ENCODE data around the gene HOXD4. TPM values are rescaled to one million over a fixed set of nuclear protein-coding genes. Genes with fewer than 3 reads are reported as not detected.

The HOXD4 gene
- total RNA-seq, 6 donors from 2014 or later = 0.79 to 0.81 TPM; not detected in 4

- Histone ChIP-seq H3K36me3 (no peaks in the 10 kb centered on the region), H3K4me1 (peaks cover 8 to 42% (median 25%) of the 10 kb centered on the region in 4 donors), H3K4me3 (no peak overlapping the region), H3K9me3 (no peaks in the 10 kb centered on the region), H3K27ac (no peak overlapping the region), H3K27me3 (peaks cover 0 to 82% (median 45%) of the 10 kb centered on the region in 4 donors)
- TF ChIP-seq POLR2AphosphoS5 (IDR thresholded peaks at IDR 0.05) (no peak), POLR2A (IDR thresholded peaks at IDR 0.05) (no peak), CTCF (IDR thresholded peaks at IDR 0.05) (no peak), EP300 (IDR thresholded peaks at IDR 0.05) (no peak)
- 6 to 8% methylated on average over 17 to 22 of the region's 22 CpGs for WGBS, 2 donors
- ATAC-seq (ENCODE audit: low FRiP score in 2 of 2) (no peak), DNase-seq (no peak)
Measured at GRCh38 chr2:176161825-176162626, 10.7 kb downstream of the HOXD4 start.

GRCh38 chr2:176162911-176163671 lies 11.7 kb downstream of the HOXD4 start:
- no peak overlapping the region for H3K4me3 ChIP-seq
- H3K4me1 ChIP-seq = peaks cover 8 to 31% (median 18%) of the 10 kb centered on the region in 4 donors
- no peaks in the 10 kb centered on the region for H3K9me3 ChIP-seq
- no peak for TF ChIP-seq POLR2A (IDR thresholded peaks at IDR 0.05)
- no peak for TF ChIP-seq CTCF (IDR thresholded peaks at IDR 0.05)
- TF ChIP-seq EP300 (IDR thresholded peaks at IDR 0.05) = no peak
- no peak for TF ChIP-seq POLR2AphosphoS5 (IDR thresholded peaks at IDR 0.05)
- no peaks in the 10 kb centered on the region for H3K36me3 ChIP-seq
- peaks cover 0 to 72% (median 38%) of the 10 kb centered on the region in 4 donors for H3K27me3 ChIP-seq
- no peak overlapping the region for H3K27ac ChIP-seq
- DNase-seq (no peak), ATAC-seq (ENCODE audit: low FRiP score in 2 of 2) (no peak)
- WGBS, 2 donors = 14 to 18% methylated on average over 11 to 29 of the region's 29 CpGs

GRCh38 chr2:176163672-176164056 lies 12.3 kb downstream of the HOXD4 start:
- TF ChIP-seq CTCF (IDR thresholded peaks at IDR 0.05) (no peak), EP300 (IDR thresholded peaks at IDR 0.05) (no peak), POLR2A (IDR thresholded peaks at IDR 0.05) (no peak), POLR2AphosphoS5 (IDR thresholded peaks at IDR 0.05) (no peak)
- DNase-seq (no peak), ATAC-seq (ENCODE audit: low FRiP score in 2 of 2) (no peak)
- Histone ChIP-seq H3K4me1 (peaks cover 8 to 31% (median 18%) of the 10 kb centered on the region in 4 donors), H3K27ac (no peak overlapping the region), H3K9me3 (no peaks in the 10 kb centered on the region), H3K36me3 (no peaks in the 10 kb centered on the region), H3K27me3 (peaks cover 0 to 66% (median 35%) of the 10 kb centered on the region in 4 donors), H3K4me3 (no peak overlapping the region)
- 9 to 14% methylated on average over 7 to 12 of the region's 12 CpGs for WGBS, 2 donors

GRCh38 chr2:176164201-176164600 lies 12.9 kb downstream of the HOXD4 start:
- Histone ChIP-seq H3K27me3 (peaks cover 0 to 60% (median 32%) of the 10 kb centered on the region in 4 donors), H3K4me1 (peaks cover 8 to 25% (median 17%) of the 10 kb centered on the region in 4 donors), H3K9me3 (no peaks in the 10 kb centered on the region), H3K27ac (no peak overlapping the region), H3K36me3 (no peaks in the 10 kb centered on the region), H3K4me3 (no peak overlapping the region)
- TF ChIP-seq POLR2A (IDR thresholded peaks at IDR 0.05) (no peak), EP300 (IDR thresholded peaks at IDR 0.05) (no peak), POLR2AphosphoS5 (IDR thresholded peaks at IDR 0.05) (no peak), CTCF (IDR thresholded peaks at IDR 0.05) (no peak)
- DNase-seq = no peak
- WGBS, 2 donors = 11 to 27% methylated on average over 13 of the region's 13 CpGs
- ATAC-seq (ENCODE audit: low FRiP score in 2 of 2) = no peak
